Tibial artery (tissue), 4 donors: ENCODE measurements around the gene AMPD3.
A peak's percentile ranks its signal among the peaks of the same experiment; 100 is the strongest.

ENCODE experiments used
- DNase-seq, 2 donors: peaks; one replicate each; pipeline ENCODE4 v3.0.0-alpha.2; 2019
- H3K27ac ChIP-seq, 2 donors: fragments of 200-600 bp; sonication (generic) in 1 of 2; 1 replicate in 1 of 2; 2 replicates in 1 of 2; pipeline ENCODE4 v1.5.1; 2018 to 2019; ENCODE audit warnings: mild to moderate bottlenecking in 1 of 2
- H3K27me3 ChIP-seq, 2 donors: fragments of 200-600 bp; sonication (generic) in 1 of 2; one replicate each; pipeline versions ENCODE4 v1.5.1 to v1.6.0; 2016 to 2019
- H3K36me3 ChIP-seq, 3 donors: fragments of 200-600 bp; sonication (generic) in 2 of 3; one replicate each; pipeline ENCODE4 v1.5.1; 2016 to 2019; ENCODE audit warnings: mild to moderate bottlenecking in 2 of 3
- H3K4me1 ChIP-seq, 4 donors: fragments of 200-600 bp; sonication (generic) in 2 of 4; 1 replicate in 3 of 4; 2 replicates in 1 of 4; pipeline ENCODE4 v1.5.1; 2016 to 2019
- H3K4me3 ChIP-seq, 2 donors: fragments of 200-600 bp; sonication (generic) in 1 of 2; 1 replicate in 1 of 2; 2 replicates in 1 of 2; pipeline ENCODE4 v1.5.1; 2018 to 2019; ENCODE audit warnings: mild to moderate bottlenecking in 2 of 2
- H3K9me3 ChIP-seq, 3 donors: fragments of 200-600 bp; sonication (generic) in 1 of 3; one replicate each; pipeline ENCODE4 v1.5.1; 2016 to 2019
- intact Hi-C: fragments of 100-400 bp; cut with DNase I; formaldehyde crosslinking; loops from one replicate; pipeline ENCODE4 v1.15.0; 2023; ENCODE audit warnings: low total_unique reads
- TF ChIP-seq, protein P1 (sequence below), 2 experiments: fragments of 200-600 bp in 1 of 2; fragments of 450-650 bp in 1 of 2; IDR thresholded peaks; one replicate each; pipeline ENCODE4 v1.5.1; 2017 to 2019; ENCODE audit warnings: antibody characterized with exemption in 2 of 2, mild to moderate bottlenecking in 1 of 2, moderate library complexity in 1 of 2

Gene AMPD3

DNA sequence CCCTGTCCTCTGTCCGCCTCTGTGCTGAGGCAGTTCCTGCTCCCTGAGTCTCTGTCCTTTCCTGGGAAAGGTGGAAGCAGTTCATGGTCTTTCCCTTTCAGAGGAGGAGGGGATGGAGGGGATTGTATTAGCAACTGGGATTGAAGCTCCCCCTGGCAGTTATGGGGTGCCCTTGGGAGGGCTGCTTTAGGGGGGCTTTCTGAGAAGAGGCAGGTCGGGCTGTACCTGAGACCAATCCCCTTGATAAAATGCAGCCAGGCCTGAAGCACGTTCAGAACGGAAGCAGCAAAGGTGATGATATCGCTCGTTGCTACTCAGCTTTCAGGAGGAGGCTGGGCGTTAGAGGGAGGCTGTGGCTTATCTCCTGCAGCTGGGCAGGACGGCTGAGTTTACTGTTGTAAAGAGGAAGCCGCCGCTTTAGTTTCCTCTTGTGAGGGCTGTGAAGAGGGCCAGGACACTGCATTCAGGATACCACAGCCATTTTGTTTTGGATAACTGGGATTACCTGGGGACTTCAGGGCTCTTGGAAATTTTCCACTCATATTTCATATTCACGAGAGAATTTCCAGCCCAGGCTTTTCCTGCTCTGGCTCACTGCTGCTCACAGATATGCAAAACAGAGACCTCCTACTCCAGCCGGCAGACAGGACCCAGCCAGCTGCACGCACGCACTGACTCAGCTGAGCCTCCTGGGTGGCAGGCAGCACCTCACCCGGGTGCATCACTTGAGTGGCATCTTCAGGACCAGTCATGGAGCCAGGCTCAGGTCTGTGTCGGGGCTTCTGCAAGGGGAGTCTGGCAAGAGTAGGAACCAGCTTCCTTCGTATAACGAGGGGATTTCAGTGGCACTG, 798 bp downstream of the AMPD3 start:
- H3K27me3 ChIP-seq: peaks cover 0 to 10% of the 10 kb centered on the region in 2 donors
- no peak overlapping the region for H3K27ac ChIP-seq
- H3K4me1 ChIP-seq: peaks cover 0 to 10% (median 5%) of the 10 kb centered on the region in 4 donors
- H3K9me3 ChIP-seq: no peaks in the 10 kb centered on the region
- TF ChIP-seq, protein P1, sequence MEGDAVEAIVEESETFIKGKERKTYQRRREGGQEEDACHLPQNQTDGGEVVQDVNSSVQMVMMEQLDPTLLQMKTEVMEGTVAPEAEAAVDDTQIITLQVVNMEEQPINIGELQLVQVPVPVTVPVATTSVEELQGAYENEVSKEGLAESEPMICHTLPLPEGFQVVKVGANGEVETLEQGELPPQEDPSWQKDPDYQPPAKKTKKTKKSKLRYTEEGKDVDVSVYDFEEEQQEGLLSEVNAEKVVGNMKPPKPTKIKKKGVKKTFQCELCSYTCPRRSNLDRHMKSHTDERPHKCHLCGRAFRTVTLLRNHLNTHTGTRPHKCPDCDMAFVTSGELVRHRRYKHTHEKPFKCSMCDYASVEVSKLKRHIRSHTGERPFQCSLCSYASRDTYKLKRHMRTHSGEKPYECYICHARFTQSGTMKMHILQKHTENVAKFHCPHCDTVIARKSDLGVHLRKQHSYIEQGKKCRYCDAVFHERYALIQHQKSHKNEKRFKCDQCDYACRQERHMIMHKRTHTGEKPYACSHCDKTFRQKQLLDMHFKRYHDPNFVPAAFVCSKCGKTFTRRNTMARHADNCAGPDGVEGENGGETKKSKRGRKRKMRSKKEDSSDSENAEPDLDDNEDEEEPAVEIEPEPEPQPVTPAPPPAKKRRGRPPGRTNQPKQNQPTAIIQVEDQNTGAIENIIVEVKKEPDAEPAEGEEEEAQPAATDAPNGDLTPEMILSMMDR (IDR thresholded peaks at IDR 0.05): no peak
- DNase-seq: peak in 1 of 2 donors; percentile 55
- no peaks in the 10 kb centered on the region for H3K36me3 ChIP-seq
- intact Hi-C loops: no loop called here
- peak overlapping the region; percentile 4 to 23 for H3K4me3 ChIP-seq

DNA sequence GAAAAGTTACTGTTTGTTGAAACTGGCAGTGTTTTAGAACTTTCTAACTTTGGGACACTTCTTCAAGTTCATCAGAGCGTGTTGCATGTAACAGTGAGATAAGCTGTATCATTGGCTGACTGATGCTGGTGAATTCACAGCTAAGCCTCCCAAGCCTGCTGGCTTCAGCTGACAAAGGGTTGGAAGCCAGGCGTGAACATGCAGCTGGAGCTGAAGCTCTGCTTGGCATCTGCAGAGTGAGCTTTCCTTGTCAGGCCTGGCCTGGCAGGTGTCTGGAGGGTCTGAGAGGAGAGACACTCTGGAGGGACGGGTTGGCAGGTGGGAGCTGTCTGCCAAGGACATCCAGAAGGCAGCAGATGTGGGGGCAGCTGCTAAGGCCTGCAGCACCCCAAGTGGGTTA, 1.5 kb downstream of the AMPD3 start:
- peak overlapping the region; percentile 4 to 23 for H3K4me3 ChIP-seq
- intact Hi-C loops: no loop called here
- no peak overlapping the region for H3K27ac ChIP-seq
- peaks cover 0 to 3% (median 2%) of the 10 kb centered on the region in 4 donors for H3K4me1 ChIP-seq
- no peaks in the 10 kb centered on the region for H3K9me3 ChIP-seq
- no peak for DNase-seq
- peaks cover 0 to 2% (median 0%) of the 10 kb centered on the region in 3 donors for H3K36me3 ChIP-seq
- TF ChIP-seq, protein P1 (IDR thresholded peaks at IDR 0.05): no peak
- peaks cover 0 to 10% of the 10 kb centered on the region in 2 donors for H3K27me3 ChIP-seq

DNA sequence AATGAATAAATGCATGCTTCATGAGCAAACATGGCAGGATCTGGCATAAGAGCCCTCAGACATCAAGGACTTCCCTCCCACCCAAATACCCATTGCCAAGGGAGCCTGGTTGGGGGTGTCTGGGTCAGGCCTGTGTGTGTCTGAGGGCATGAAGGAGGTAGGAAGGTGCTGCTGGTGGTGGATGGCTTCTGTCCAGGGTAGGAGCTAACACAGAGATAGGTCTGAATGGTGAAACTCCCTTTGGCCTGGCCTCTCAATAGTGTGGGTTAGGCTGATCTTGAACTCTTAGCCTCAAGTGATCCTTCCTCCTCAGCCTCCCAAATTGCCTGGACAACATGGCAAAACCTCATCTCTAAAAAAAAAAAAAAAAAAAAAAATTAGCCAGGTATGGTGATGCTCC, 2.8 kb downstream of the AMPD3 start:
- TF ChIP-seq, protein P1 (IDR thresholded peaks at IDR 0.05): no peak
- H3K9me3 ChIP-seq: no peaks in the 10 kb centered on the region
- intact Hi-C loops: no loop called here
- peaks cover 0 to 13% (median 0%) of the 10 kb centered on the region in 3 donors for H3K36me3 ChIP-seq
- no peak overlapping the region for H3K4me3 ChIP-seq
- H3K27ac ChIP-seq: no peak overlapping the region
- peaks cover 0 to 10% of the 10 kb centered on the region in 2 donors for H3K27me3 ChIP-seq
- no peak for DNase-seq
- H3K4me1 ChIP-seq: no peaks in the 10 kb centered on the region

DNA sequence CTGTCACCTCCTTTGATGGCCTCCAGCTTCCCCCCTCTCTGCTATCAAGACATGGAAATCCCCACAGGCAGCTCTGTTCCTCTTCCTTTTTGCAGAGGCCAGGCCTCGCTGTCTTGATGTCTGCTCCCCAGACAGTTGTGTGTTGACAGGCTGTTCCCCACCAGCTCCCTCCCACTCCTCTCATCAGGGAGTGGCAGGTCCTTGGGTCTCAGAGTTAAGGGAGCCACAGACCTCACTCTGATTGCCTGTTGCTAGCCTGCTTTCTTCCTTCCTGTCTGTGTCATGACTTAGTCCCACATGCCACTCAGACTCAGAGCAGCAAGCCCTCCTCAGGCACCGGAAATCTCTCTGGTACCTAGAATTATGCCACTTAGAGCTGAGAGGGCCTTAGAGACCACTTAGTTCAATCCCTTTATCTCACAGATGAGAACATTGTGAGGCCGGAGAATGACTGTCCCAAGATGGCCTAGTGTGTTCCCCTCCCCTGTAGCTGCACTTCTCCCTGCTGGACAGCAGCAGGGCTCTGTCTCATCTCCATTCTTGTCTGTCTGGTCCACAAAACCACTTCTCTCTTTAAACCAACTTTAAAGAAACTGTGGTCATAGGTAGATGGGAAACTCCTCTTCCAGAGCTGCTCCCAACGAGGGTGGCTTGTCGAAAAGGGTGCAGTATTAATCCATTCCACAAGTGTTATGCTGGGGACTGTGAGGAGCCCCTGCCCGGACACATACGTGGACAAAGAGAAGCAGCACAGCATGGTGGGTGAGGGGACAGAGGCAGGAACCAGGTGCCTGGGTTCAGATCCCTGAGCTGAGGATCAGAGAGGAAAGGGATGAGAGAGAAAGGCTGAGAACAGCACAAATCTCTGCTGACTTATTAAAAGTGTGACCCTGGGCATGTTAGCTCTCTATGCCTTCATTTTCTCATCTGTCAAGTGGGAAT, 4.2 kb downstream of the AMPD3 start:
- TF ChIP-seq, protein P1 (IDR thresholded peaks at IDR 0.05): no peak
- Histone ChIP-seq H3K27me3 (peaks cover 0 to 10% of the 10 kb centered on the region in 2 donors), H3K9me3 (no peaks in the 10 kb centered on the region), H3K4me3 (no peak overlapping the region), H3K36me3 (peaks cover 0 to 13% (median 0%) of the 10 kb centered on the region in 3 donors), H3K4me1 (no peaks in the 10 kb centered on the region), H3K27ac (no peak overlapping the region)
- intact Hi-C loops: no loop called here
- no peak for DNase-seq

DNA sequence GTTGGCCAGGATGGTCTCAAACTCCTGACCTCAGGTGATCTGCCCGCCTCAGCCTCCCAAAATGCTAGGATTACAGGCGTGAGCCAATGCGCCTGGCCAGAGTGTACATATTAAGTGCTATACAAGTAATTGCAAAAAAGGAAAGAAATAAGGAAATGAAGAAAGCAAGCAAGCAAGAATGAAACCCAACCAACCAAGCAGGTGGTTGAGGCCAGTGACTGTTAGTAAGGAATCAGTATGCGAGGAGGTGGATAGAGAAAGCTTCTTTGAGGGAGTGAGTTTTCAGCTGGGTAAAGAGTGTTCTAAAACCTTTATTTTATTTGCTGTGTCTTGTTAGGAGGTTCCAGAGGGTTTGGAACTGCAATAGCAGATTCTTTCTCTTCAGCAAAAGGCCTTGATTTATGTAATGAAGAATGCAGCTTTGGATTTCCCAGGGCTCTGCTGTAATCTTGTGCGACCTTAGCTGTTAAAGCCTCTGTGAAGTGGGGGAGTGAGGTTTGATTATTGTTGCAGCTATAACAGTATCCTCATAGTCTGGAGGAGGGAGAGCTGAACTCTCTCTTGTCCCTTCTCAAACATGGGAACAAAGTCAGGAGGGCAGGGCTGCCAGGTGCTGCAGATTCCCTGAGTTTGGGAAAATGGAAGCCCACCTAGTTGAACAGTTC, 5.7 kb downstream of the AMPD3 start:
- peaks cover 0 to 13% (median 0%) of the 10 kb centered on the region in 3 donors for H3K36me3 ChIP-seq
- TF ChIP-seq, protein P1 (IDR thresholded peaks at IDR 0.05): no peak
- no peak overlapping the region for H3K4me3 ChIP-seq
- no peaks in the 10 kb centered on the region for H3K9me3 ChIP-seq
- no peak overlapping the region for H3K27ac ChIP-seq
- no peak for DNase-seq
- H3K27me3 ChIP-seq: peaks cover 0 to 7% of the 10 kb centered on the region in 2 donors
- H3K4me1 ChIP-seq: no peaks in the 10 kb centered on the region
- intact Hi-C loops: no loop called here
